SK-N-SH (cell line): Measurements from ENCODE around the gene ADGRL3. TPM values are rescaled to one million over a fixed set of nuclear protein-coding genes. Genes with fewer than 3 reads are reported as not detected.

ENCODE experiments used
- CTCF ChIA-PET: fragments of 300-600, 350-600 bp; formaldehyde crosslinking; extraction: SDS; loops from one replicate; lab custom pipeline; 2021; lab: Yijun Ruan, JAX
- POLR2A ChIA-PET: fragments of 350-600 bp; sonication (Branson Sonifier 250); formaldehyde crosslinking; extraction: SDS; loops from one replicate; lab custom pipeline; 2020; ENCODE audit warnings: antibody characterized with exemption, inconsistent platforms; lab: Yijun Ruan, JAX
- DNase-seq: peaks from one replicate; pipeline ENCODE4 v3.0.0; 2012
- H2AFZ ChIP-seq: fragments of 200-600 bp; sonication (generic); 2 replicates; pipeline ENCODE4 v1.8.1; 2016; ENCODE audit warnings: antibody characterized with exemption, mild to moderate bottlenecking, low read depth
- H3F3A ChIP-seq: fragments of 200-600 bp; sonication (generic); replicated peaks from 2 replicates; pipeline ENCODE3; 2016; ENCODE audit warnings: antibody characterized with exemption, mild to moderate bottlenecking; ENCODE audit not compliant: insufficient read depth
- H3K27ac ChIP-seq, 2 experiments: fragments of 200-500 bp in 1 of 2; fragments of 200-600 bp in 1 of 2; sonication (Bioruptor generic) in 1 of 2; sonication (generic), shearing (Covaris generic) in 1 of 2; 2 replicates each; pipeline versions ENCODE4 v1.5.1 to v1.6.1; 2014 to 2016; ENCODE audit warnings: low read depth in 2 of 2, inconsistent platforms in 1 of 2, low read length in 1 of 2, mild to moderate bottlenecking in 1 of 2, mixed read lengths in 1 of 2
- H3K27me3 ChIP-seq: fragments of 200-600 bp; sonication (generic), shearing (Covaris generic); 2 replicates; pipeline ENCODE4 v1.6.1; 2016; ENCODE audit warnings: mixed run types; ENCODE audit not compliant: insufficient read depth
- H3K36me3 ChIP-seq, 2 experiments: fragments of 200-500 bp in 1 of 2; fragments of 200-600 bp in 1 of 2; sonication (Bioruptor generic) in 1 of 2; sonication (generic) in 1 of 2; replicated peaks in 1 of 2; 2 replicates each; pipeline versions ENCODE3 to v1.5.1; 2014 to 2016; ENCODE audit warnings: low read length in 1 of 2, mild to moderate bottlenecking in 1 of 2; ENCODE audit not compliant: insufficient read depth in 2 of 2, control insufficient read depth in 1 of 2
- H3K4me1 ChIP-seq, 2 experiments: fragments of 200-500 bp in 1 of 2; fragments of 200-600 bp in 1 of 2; sonication (Bioruptor generic) in 1 of 2; sonication (generic), shearing (Covaris generic) in 1 of 2; 2 replicates each; pipeline versions ENCODE4 v1.5.1 to v1.6.1; 2014 to 2016; ENCODE audit warnings: low read depth in 1 of 2, low read length in 1 of 2, mixed run types in 1 of 2; ENCODE audit not compliant: insufficient read depth in 2 of 2, control insufficient read depth in 1 of 2
- H3K4me2 ChIP-seq: fragments of 200-600 bp; sonication (generic), shearing (Covaris generic); 2 replicates; pipeline ENCODE4 v1.6.1; 2017; ENCODE audit warnings: mixed run types
- H3K4me3 ChIP-seq, 2 experiments: fragments of 200-500 bp in 1 of 2; fragments of 200-600 bp in 1 of 2; sonication (Bioruptor generic) in 1 of 2; sonication (generic), shearing (Covaris generic) in 1 of 2; 2 replicates each; pipeline versions ENCODE4 v1.5.1 to v1.8.1; 2014 to 2016; ENCODE audit warnings: low read depth in 2 of 2, inconsistent platforms in 1 of 2, low read length in 1 of 2, mild to moderate bottlenecking in 1 of 2, mixed read lengths in 1 of 2, moderate library complexity in 1 of 2
- H3K79me2 ChIP-seq: fragments of 200-600 bp; sonication (generic); 2 replicates; pipeline ENCODE4 v1.8.1; 2017; ENCODE audit warnings: mild to moderate bottlenecking; ENCODE audit not compliant: insufficient read depth
- H3K9ac ChIP-seq: fragments of 200-600 bp; sonication (generic); 2 replicates; pipeline ENCODE4 v1.6.1; 2017; ENCODE audit warnings: mixed run types
- H3K9me2 ChIP-seq: fragments of 200-600 bp; sonication (generic); 2 replicates; pipeline ENCODE4 v1.6.1; 2017; ENCODE audit warnings: mixed run types
- H3K9me3 ChIP-seq: fragments of 200-600 bp; sonication (generic); 2 replicates; pipeline ENCODE4 v1.6.1; 2017; ENCODE audit warnings: mixed run types, mild to moderate bottlenecking, moderate library complexity
- H4K20me1 ChIP-seq: fragments of 200-600 bp; sonication (generic); 2 replicates; pipeline ENCODE4 v1.6.1; 2017; ENCODE audit warnings: mild to moderate bottlenecking, mixed run types; ENCODE audit not compliant: insufficient read depth
- EP300 ChIP-seq, 2 experiments: IDR thresholded peaks; 2 replicates each; pipeline versions ENCODE4 v1.4.0 to v1.6.1; 2012; ENCODE audit warnings: borderline replicate concordance in 1 of 2, low read depth in 1 of 2, low read length in 1 of 2
- EZH2phosphoT487 ChIP-seq: fragments of 200-600 bp; sonication (generic); IDR thresholded peaks from 2 replicates; pipeline ENCODE4 v1.6.1; 2017; ENCODE audit warnings: low read depth, mixed run types, mild to moderate bottlenecking, antibody characterized with exemption, moderate library complexity, borderline replicate concordance
- FOXJ3 ChIP-seq: sonication (generic); formaldehyde crosslinking; IDR thresholded peaks from 2 replicates; pipeline ENCODE4 v1.5.1; 2020; ENCODE audit warnings: mild to moderate bottlenecking, missing genetic modification reagents
- FOXM1 ChIP-seq: IDR thresholded peaks from 2 replicates; pipeline ENCODE4 v1.4.0; 2012; ENCODE audit warnings: low read depth, mild to moderate bottlenecking
- GATA2 ChIP-seq: sonication (generic); formaldehyde crosslinking; IDR thresholded peaks from 2 replicates; pipeline ENCODE4 v1.5.0; 2020; ENCODE audit warnings: mild to moderate bottlenecking, missing genetic modification reagents
- JUND ChIP-seq: IDR thresholded peaks from 2 replicates; pipeline ENCODE4 v1.4.0; 2012
- NRF1 ChIP-seq: IDR thresholded peaks from 2 replicates; pipeline ENCODE4 v1.6.1; 2012; ENCODE audit warnings: low read depth, mild to moderate bottlenecking, low read length
- RCOR1 ChIP-seq: fragments of 150-350 bp; IDR thresholded peaks from 2 replicates; pipeline ENCODE4 v1.6.1; 2017; ENCODE audit warnings: antibody characterized with exemption, low read length
- RXRA ChIP-seq: IDR thresholded peaks from 2 replicates; pipeline ENCODE4 v1.4.0; 2012; ENCODE audit warnings: low read depth, mild to moderate bottlenecking, borderline replicate concordance
- TCF12 ChIP-seq: IDR thresholded peaks from 2 replicates; pipeline ENCODE4 v1.4.0; 2012
- TEAD4 ChIP-seq: IDR thresholded peaks from 2 replicates; pipeline ENCODE4 v1.4.0; 2012; ENCODE audit warnings: mild to moderate bottlenecking, borderline replicate concordance; ENCODE audit not compliant: insufficient read depth
- WGBS: methylation state at CpG from one replicate; pipeline ENCODE4 v1.1.6; 2017; ENCODE audit warnings: low lambda C conversion rate; 5-methylcytosine and 5-hydroxymethylcytosine counted together
- polyA plus RNA-seq, 3 experiments: library from polyadenylated mRNA; depleted of rRNA; stranded (reverse); fragments of >200 nt; gene quantifications; 2 replicates each; pipeline ENCODE4 v1.2.3, GENCODE V29; 2012
- TF ChIP-seq, protein P1 (sequence below): IDR thresholded peaks from 2 replicates; pipeline ENCODE4 v1.4.0; 2012; ENCODE audit warnings: low read depth
- TF ChIP-seq, protein P2 (sequence below): fragments of 150-350 bp; IDR thresholded peaks from 2 replicates; pipeline ENCODE4 v1.6.1; 2017; ENCODE audit warnings: antibody characterized with exemption, low read length, low read depth, borderline replicate concordance
- TF ChIP-seq, protein P3 (sequence below): fragments of 150-350 bp; IDR thresholded peaks from 2 replicates; pipeline ENCODE4 v1.6.1; 2016; ENCODE audit warnings: mild to moderate bottlenecking, low read depth, low read length
- TF ChIP-seq, protein P4 (sequence below): IDR thresholded peaks from 2 replicates; pipeline ENCODE4 v1.4.0; 2012; ENCODE audit warnings: low read depth, borderline replicate concordance
- TF ChIP-seq, protein P5 (sequence below): IDR thresholded peaks from 2 replicates; pipeline ENCODE4; 2012
- TF ChIP-seq, protein P6 (sequence below): fragments of 200-600 bp; sonication (generic); IDR thresholded peaks from 2 replicates; pipeline ENCODE4 v1.6.1; 2017; ENCODE audit warnings: antibody characterized with exemption, mild to moderate bottlenecking, moderate library complexity

ADGRL3 gene
- polyA plus RNA-seq, 1 of the 3 experiments (the other 2 are of a cell fraction) = 0.03 TPM

DNA sequence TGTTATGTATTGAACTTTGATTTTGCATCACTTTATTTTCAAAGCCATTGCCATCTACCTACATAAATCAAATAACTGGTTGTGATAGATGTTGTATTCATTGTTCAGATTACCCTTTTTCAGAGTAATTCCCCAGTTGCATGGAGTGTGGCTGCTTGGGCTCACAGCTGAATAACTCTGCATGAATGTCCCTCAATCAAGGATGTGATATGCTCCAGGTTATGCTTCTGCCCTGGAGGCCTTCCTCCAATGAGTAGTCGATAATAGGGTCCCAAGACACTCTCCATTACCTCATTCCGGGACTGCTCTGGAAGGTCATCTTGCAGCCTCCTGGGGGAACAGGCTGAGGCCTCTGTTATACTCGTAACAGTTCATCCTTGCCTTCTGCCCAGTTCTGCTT, 251.8 kb downstream of the ADGRL3 start:
- H3K9me3 ChIP-seq = no peaks in the 10 kb centered on the region
- 27% methylated on average over 3 of the region's 3 CpGs for WGBS
- H2AFZ ChIP-seq = no peak overlapping the region
- H3K9ac ChIP-seq = no peak overlapping the region
- no peaks in the 10 kb centered on the region for H3K79me2 ChIP-seq
- TF ChIP-seq, protein P1, sequence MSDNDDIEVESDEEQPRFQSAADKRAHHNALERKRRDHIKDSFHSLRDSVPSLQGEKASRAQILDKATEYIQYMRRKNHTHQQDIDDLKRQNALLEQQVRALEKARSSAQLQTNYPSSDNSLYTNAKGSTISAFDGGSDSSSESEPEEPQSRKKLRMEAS = no peak
- TF ChIP-seq TEAD4 (no peak), RXRA (no peak), EP300 (IDR thresholded peaks at IDR 0.05; ENCODE audit: borderline replicate concordance in 1 of 2, low read depth in 1 of 2, low read length in 1 of 2) (no peak), RCOR1 (no peak), GATA2 (no peak), NRF1 (no peak), JUND (no peak), TCF12 (no peak), FOXJ3 (CRISPR knock-in tag) (no peak), FOXM1 (no peak), EZH2phosphoT487 (no peak)
- TF ChIP-seq, protein P2, sequence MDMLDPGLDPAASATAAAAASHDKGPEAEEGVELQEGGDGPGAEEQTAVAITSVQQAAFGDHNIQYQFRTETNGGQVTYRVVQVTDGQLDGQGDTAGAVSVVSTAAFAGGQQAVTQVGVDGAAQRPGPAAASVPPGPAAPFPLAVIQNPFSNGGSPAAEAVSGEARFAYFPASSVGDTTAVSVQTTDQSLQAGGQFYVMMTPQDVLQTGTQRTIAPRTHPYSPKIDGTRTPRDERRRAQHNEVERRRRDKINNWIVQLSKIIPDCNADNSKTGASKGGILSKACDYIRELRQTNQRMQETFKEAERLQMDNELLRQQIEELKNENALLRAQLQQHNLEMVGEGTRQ = no peak
- TF ChIP-seq, protein P3, sequence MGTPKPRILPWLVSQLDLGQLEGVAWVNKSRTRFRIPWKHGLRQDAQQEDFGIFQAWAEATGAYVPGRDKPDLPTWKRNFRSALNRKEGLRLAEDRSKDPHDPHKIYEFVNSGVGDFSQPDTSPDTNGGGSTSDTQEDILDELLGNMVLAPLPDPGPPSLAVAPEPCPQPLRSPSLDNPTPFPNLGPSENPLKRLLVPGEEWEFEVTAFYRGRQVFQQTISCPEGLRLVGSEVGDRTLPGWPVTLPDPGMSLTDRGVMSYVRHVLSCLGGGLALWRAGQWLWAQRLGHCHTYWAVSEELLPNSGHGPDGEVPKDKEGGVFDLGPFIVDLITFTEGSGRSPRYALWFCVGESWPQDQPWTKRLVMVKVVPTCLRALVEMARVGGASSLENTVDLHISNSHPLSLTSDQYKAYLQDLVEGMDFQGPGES = no peak
- TF ChIP-seq, protein P4, sequence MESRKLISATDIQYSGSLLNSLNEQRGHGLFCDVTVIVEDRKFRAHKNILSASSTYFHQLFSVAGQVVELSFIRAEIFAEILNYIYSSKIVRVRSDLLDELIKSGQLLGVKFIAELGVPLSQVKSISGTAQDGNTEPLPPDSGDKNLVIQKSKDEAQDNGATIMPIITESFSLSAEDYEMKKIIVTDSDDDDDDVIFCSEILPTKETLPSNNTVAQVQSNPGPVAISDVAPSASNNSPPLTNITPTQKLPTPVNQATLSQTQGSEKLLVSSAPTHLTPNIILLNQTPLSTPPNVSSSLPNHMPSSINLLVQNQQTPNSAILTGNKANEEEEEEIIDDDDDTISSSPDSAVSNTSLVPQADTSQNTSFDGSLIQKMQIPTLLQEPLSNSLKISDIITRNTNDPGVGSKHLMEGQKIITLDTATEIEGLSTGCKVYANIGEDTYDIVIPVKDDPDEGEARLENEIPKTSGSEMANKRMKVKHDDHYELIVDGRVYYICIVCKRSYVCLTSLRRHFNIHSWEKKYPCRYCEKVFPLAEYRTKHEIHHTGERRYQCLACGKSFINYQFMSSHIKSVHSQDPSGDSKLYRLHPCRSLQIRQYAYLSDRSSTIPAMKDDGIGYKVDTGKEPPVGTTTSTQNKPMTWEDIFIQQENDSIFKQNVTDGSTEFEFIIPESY = no peak
- TF ChIP-seq, protein P5, sequence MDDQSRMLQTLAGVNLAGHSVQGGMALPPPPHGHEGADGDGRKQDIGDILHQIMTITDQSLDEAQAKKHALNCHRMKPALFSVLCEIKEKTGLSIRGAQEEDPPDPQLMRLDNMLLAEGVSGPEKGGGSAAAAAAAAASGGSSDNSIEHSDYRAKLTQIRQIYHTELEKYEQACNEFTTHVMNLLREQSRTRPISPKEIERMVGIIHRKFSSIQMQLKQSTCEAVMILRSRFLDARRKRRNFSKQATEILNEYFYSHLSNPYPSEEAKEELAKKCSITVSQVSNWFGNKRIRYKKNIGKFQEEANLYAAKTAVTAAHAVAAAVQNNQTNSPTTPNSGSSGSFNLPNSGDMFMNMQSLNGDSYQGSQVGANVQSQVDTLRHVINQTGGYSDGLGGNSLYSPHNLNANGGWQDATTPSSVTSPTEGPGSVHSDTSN = no peak
- TF ChIP-seq, protein P6, sequence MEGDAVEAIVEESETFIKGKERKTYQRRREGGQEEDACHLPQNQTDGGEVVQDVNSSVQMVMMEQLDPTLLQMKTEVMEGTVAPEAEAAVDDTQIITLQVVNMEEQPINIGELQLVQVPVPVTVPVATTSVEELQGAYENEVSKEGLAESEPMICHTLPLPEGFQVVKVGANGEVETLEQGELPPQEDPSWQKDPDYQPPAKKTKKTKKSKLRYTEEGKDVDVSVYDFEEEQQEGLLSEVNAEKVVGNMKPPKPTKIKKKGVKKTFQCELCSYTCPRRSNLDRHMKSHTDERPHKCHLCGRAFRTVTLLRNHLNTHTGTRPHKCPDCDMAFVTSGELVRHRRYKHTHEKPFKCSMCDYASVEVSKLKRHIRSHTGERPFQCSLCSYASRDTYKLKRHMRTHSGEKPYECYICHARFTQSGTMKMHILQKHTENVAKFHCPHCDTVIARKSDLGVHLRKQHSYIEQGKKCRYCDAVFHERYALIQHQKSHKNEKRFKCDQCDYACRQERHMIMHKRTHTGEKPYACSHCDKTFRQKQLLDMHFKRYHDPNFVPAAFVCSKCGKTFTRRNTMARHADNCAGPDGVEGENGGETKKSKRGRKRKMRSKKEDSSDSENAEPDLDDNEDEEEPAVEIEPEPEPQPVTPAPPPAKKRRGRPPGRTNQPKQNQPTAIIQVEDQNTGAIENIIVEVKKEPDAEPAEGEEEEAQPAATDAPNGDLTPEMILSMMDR = no peak
- DNase-seq = no peak
- H3K4me1 ChIP-seq = no peaks in the 10 kb centered on the region; a peak in 1 of 4 replicates
- H3K9me2 ChIP-seq = no peaks in the 10 kb centered on the region; the same call in 1 of the 2 replicates
- H3F3A ChIP-seq = no peaks in the 10 kb centered on the region
- no peaks in the 10 kb centered on the region for H3K27me3 ChIP-seq
- H3K27ac ChIP-seq = no peak overlapping the region
- no peaks in the 10 kb centered on the region for H4K20me1 ChIP-seq
- H3K4me2 ChIP-seq = no peak overlapping the region
- POLR2A ChIA-PET = no interaction called here
- H3K36me3 ChIP-seq = no peaks in the 10 kb centered on the region
- CTCF ChIA-PET = no interaction called here
- no peak overlapping the region for H3K4me3 ChIP-seq
